Measurements from ENCODE around the gene HIBCH.

HIBCH gene

DNA sequence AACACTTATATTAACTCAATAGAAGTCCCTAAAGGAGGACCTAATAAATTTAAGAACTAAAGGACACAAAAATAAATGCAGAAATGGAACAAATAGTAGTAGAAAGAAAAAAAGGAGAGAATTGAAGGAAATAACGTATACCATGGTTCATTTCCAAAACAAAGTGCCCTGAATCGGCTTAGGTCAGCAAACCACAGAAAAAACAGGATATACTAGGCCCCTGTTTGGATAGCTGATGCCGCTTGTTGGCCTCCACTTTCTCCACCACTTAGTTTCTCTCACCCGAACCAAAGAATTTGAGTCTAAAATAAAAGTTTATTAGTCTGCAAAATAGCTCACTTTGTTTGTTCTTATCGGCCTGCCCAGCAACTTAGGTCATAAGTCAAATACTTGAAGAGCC lies 100.4 kb downstream of the HIBCH start:
- Histone ChIP-seq H3K4me3 (replicated peaks; ENCODE audit: insufficient read depth, low read length) (no peak overlapping the region), H3K27me3 (ENCODE audit: insufficient read depth, poor library complexity, severe bottlenecking) (no peaks in the 10 kb centered on the region), H3K27ac (replicated peaks) (no peak overlapping the region)
- TF ChIP-seq REST (IDR thresholded peaks at IDR 0.05; ENCODE audit: insufficient replicate concordance, low read depth) (no peak), SPI1 (IDR thresholded peaks at IDR 0.05; ENCODE audit: borderline replicate concordance, low read depth) (no peak), POLR2AphosphoS5 (IDR thresholded peaks at IDR 0.05; ENCODE audit: low read depth) (no peak), GABPA (IDR thresholded peaks at IDR 0.05; ENCODE audit: low read depth) (no peak)
- TF ChIP-seq, protein P1, sequence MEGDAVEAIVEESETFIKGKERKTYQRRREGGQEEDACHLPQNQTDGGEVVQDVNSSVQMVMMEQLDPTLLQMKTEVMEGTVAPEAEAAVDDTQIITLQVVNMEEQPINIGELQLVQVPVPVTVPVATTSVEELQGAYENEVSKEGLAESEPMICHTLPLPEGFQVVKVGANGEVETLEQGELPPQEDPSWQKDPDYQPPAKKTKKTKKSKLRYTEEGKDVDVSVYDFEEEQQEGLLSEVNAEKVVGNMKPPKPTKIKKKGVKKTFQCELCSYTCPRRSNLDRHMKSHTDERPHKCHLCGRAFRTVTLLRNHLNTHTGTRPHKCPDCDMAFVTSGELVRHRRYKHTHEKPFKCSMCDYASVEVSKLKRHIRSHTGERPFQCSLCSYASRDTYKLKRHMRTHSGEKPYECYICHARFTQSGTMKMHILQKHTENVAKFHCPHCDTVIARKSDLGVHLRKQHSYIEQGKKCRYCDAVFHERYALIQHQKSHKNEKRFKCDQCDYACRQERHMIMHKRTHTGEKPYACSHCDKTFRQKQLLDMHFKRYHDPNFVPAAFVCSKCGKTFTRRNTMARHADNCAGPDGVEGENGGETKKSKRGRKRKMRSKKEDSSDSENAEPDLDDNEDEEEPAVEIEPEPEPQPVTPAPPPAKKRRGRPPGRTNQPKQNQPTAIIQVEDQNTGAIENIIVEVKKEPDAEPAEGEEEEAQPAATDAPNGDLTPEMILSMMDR (IDR thresholded peaks at IDR 0.05; ENCODE audit: insufficient read depth, low read length): no peak
- no peak for DNase-seq (ENCODE audit: low read depth in 1 of 2, low spot score in 1 of 2)

GRCh38 chr2:190217616-190218015 lies 102.0 kb downstream of the HIBCH start:
- TF ChIP-seq SPI1 (IDR thresholded peaks at IDR 0.05; ENCODE audit: borderline replicate concordance, low read depth) (no peak), GABPA (IDR thresholded peaks at IDR 0.05; ENCODE audit: low read depth) (no peak), REST (IDR thresholded peaks at IDR 0.05; ENCODE audit: insufficient replicate concordance, low read depth) (no peak), POLR2AphosphoS5 (IDR thresholded peaks at IDR 0.05; ENCODE audit: low read depth) (no peak)
- TF ChIP-seq, protein P1 (IDR thresholded peaks at IDR 0.05; ENCODE audit: insufficient read depth, low read length): no peak
- no peak for DNase-seq (ENCODE audit: low read depth in 1 of 2, low spot score in 1 of 2)
- no peaks in the 10 kb centered on the region for H3K27me3 ChIP-seq (ENCODE audit: insufficient read depth, poor library complexity, severe bottlenecking)

GRCh38 chr2:190216829-190217228 lies 102.8 kb downstream of the HIBCH start:
- H3K4me3 ChIP-seq (replicated peaks; ENCODE audit: insufficient read depth, low read length): no peak overlapping the region
- H3K27me3 ChIP-seq (ENCODE audit: insufficient read depth, poor library complexity, severe bottlenecking): no peaks in the 10 kb centered on the region
- no peak overlapping the region for H3K27ac ChIP-seq (replicated peaks)
- peak; percentile 10 to 30 for DNase-seq (ENCODE audit: low read depth in 1 of 2, low spot score in 1 of 2)
- TF ChIP-seq SPI1 (IDR thresholded peaks at IDR 0.05; ENCODE audit: borderline replicate concordance, low read depth): peak; percentile 75
- TF ChIP-seq REST (IDR thresholded peaks at IDR 0.05; ENCODE audit: insufficient replicate concordance, low read depth): no peak

More at GRCh38 chr2:190217616-190218015, 102.0 kb downstream of the HIBCH start:
- Histone ChIP-seq H3K4me3 (replicated peaks; ENCODE audit: insufficient read depth, low read length) (no peak overlapping the region), H3K27ac (replicated peaks) (no peak overlapping the region)

Data from HL-60 (cell line).